8988T (cell line): Measurements from ENCODE around the gene ANKRD23.
"Not testable (repeated sequence)": the region's sequence is repeated elsewhere in the genome, so short reads cannot be mapped to it uniquely, and the experiment has no call there.

ENCODE experiments used
- DNase-seq: peaks from one replicate; pipeline ENCODE4 v3.0.0; 2011

The ANKRD23 gene

DNA sequence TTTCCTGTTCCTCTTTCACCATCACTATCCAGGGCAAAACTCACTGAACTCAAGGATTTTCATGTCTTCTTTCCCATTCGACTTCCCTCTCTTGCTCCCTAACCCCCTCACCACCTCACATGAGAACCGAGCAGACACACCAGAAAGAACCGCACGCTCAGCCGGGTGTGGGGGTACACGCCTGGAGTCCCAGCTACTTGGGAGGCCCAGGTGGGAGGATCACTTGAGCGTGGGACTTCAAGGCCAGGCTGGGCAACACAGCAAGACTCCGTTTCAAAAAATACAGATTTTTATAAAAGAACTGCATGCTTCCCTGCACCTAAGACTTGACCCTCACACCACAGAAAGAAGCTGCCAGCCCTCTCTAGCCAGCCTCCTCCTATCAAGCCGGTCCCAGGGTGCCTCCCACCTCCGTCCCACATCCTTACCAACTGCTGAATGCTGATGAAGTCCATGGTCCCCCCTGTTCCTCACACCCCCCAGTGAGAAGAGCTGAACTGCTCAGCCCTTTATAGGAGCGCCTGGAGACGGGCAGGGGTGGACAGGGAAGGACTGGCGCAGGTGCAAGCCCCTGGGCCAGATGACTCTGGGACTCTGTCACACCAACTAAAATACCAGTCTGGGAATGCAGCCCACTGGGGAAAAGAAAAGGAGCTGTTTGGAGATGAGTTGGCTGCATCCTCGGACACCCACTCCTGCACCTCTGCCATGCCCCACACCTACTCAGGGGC, at the start of gene ANKRD23:
TSS of gene ANKRD23 (minus strand) at position 484 of the 731 bp plus-strand sequence. CDS start at position 455, 29 bp downstream.
- DNase-seq: no peak

- DNase-seq: no peak
These were observed 47.9 kb upstream of the ANKRD23 start for GRCh38 chr2:96891591-96892333.

DNA sequence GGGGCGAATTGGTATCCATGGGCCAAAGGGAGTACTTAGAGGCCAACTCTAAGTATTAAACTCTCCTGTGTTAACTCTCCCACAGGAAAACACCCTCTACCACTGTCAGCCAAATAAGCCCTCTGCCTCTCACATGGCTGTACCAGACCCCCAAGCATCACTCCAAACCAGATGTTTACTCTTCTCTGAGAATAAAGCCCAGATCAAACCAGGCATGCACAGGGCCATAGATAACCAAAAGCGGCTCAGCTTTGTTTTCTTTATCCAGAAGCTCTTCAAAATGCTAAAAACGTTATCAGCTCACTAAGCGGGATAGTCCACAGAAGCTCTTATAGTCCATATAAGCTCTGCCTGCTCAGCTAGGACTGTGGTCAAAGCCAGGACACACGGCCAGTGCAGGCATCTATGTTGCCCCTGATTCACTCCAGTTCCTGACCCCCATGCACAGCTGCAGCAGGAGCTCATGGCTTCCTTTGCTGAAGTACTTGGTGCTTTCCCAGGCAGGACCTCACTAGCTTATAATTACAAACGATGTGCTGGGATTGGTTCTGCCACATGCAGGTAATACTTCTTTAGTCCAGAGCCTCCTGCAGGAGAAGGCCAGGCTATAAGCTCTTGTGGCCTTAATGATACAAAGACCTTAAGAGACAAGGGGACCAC, 47.0 kb upstream of the ANKRD23 start:
- no peak for DNase-seq

DNA sequence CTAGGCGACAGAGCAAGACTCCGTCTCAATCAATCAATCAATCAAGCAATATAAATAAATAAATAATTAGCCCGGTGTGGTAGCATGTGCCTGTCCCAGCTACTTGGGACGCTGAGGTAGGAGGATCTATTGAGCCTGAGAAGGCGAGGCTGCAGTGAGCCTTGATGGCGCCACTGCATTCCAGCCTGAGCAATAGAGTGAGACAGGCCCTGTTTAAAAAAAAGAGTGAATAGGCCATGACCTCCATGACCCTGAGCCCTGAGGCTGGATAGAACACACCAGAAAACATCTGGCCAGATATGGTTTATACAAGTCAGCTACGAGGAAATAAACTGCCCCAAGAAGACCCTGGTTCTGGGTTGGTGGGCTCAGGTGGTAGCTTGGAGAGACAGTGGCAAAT, 46.4 kb upstream of the ANKRD23 start:
- DNase-seq: no peak

DNA sequence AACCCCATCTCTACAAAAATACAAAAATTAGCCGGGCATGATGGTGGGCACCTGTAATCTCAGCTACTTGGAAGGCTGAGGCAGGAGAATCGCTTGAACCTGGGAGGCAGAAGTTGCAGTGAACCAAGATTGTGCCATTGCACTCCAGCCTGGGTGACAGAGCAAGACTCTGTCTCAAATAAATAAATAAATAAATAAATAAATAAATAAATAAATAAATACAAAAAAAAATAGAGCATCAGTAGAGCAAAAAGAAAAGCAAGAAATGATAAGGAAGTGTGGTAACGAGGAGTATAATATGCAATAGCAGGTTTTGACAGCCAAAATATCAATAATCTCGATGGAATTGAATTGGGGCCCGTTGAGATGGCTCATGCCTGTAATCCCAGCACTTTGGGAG, 45.7 kb upstream of the ANKRD23 start:
- not testable (repeated sequence) for DNase-seq

- no peak for DNase-seq
These were observed 44.5 kb upstream of the ANKRD23 start for GRCh38 chr2:96888072-96889011.

DNA sequence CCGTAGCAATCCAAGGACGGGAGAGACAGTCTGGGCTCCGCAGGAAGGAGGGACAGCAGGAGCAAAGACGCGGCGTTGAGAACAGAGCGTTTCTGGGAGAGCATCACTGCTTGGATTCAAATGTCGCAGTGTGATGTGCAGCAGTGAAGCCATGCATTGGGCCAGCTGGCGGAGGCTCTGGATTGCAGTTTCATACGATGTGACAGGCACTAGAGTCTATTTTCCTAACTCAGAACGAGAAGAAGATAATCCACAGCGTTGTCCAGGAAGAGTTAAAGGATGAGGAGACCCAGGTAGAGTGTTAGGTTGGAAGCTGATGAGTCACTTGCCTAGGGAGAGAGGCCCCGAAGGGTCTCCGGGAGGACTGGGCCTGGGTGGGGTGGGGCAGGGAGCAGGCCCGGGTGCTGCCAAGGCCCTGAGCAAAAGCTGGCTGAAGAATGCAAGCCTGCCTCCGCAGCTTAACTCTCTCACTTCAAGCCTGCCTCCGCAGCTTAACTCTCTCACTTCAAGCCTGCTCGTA, 43.7 kb upstream of the ANKRD23 start:
- no peak for DNase-seq

- DNase-seq: no peak
These were observed 41.9 kb upstream of the ANKRD23 start for GRCh38 chr2:96885432-96886347.

DNA sequence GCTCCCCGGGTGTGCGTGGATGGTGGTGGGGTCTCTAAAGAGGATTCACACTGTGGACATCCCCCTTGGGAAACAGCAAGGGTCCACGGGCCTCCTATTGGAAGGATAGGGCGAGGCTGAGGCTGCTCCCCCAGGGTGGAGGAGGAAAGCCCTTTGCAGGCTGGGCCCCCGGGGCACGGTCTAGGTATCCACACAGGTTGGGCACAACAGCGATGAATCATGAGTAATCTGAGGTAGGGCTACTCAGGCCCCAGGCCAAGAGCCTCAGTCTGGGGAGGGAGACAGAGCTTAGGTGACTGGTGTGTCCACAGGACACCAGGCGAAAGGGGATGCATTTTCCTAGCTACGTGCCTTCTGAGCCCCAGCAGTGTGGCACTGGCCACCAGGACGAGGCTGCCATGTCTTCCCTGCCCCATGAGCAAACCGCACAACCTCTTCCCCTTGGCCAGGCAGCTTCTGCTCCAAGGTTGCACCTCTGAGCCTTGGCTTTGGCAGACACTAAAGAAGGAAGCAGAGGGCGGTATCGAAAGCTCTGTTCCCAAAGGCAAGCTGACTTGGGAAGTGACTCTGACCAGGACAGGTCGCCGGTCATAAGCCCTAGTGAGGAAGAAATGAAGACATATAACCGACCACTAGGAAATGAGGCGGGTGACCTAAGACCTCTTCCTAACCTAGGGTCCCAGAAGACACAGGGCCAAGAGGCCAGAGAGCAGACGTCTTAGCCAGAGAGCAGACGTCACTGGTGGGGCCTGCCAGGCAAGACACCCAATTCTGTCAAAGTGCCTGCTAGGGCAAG, 40.7 kb upstream of the ANKRD23 start:
- no peak for DNase-seq

DNA sequence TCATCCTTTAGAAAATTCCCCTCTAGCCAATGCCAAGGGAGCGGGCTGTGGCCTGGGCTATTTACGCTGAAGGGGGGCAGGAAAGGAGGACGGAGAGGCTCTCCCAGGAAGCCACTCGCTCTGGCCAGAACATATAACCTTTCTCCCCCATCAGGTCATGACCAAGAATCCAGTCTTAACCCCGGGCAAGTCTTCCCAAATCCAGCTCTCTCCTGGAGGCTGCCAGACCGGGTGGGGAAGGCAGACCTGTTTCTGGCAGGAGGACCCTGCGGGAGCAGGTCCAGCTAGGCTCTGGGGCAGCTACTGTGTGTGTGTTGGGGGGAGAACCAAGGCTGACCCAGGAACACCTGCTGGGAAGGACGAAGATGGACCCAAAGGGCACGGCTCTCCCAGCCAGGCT, 39.5 kb upstream of the ANKRD23 start:
- no peak for DNase-seq

DNA sequence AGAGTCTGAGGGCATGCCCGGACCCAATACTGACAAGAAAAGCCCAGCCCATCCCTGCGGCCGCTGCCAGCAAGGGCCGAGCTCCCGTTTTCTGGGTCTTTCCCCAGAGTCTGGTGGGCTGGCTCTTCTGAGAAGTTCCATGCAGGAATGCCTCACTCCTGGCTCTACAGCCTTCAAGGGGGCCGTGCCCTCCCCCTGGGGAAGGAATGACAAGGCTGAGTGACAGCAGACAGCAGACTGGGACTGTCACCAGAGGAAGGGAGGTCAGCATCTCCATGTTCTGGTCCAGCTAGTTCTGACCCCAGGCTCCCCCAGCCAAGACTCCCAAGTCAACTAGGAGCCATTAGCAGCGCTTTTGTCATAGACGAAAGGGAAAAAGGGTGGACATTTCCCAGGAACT, 39.1 kb upstream of the ANKRD23 start:
- no peak for DNase-seq

DNA sequence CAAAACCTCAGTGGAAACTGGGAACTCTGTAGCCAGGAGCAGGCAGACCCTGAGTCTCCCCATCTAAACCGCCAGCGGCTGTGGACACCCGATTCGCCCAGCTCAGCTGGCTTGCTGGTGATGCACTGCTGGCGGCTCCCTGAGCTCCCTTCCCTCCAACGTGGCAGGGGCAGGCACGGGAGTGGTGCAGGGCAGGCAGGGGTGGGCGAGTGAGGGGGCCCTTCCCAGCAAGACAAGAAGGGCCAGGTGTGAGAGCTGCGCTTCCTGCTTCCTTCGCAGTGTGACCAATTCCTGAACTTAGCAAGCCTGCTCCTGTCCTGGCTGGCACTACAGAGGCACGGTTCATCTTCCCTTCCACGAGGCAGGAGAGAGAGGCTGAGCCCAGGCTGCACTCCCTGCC, 38.4 kb upstream of the ANKRD23 start:
- DNase-seq: no peak

GRCh38 chr2:96881349-96882195, 37.8 kb upstream of the ANKRD23 start:
- no peak for DNase-seq

DNA sequence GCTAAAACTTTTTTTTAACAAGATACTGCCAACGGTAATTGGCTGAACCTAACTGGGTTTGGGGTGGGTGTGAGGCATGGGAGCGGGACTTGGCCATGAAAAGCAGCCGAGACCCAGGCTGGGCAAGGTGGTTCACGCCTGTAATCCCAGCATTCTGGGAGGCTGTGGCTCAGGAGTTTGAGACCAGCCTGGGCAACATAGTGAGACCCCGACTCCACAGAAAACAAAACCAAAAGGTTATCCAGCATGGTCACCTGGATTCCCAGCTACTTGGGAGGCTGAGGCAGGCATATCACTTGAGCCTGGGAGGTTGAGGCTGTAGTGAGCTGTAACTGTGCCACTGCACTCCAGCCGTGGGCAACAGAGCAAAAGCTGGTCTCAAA, 37.1 kb upstream of the ANKRD23 start:
- no peak for DNase-seq

GRCh38 chr2:96879545-96880040, 35.8 kb upstream of the ANKRD23 start:
- DNase-seq: no peak

- no peak for DNase-seq
These were observed 35.1 kb upstream of the ANKRD23 start for GRCh38 chr2:96878796-96879544.

- no peak for DNase-seq
These were observed 34.4 kb upstream of the ANKRD23 start for GRCh38 chr2:96878171-96878570.

- no peak for DNase-seq
These were observed 33.8 kb upstream of the ANKRD23 start for GRCh38 chr2:96877631-96878092.
